Activated T-cell treated with anti-CD3 and anti-CD28 coated beads for 48 hours (primary cell): ENCODE measurements around the gene PXN.
"Not testable (repeated sequence)": the region's sequence is repeated elsewhere in the genome, so short reads cannot be mapped to it uniquely, and the experiment has no call there.

Experiments
- DNase-seq: peaks from one replicate; pipeline ENCODE4 v3.0.0-alpha.2; 2020; ENCODE audit warnings: low read depth

Gene PXN

GRCh38 chr12:120241561-120242274 is 23.8 kb downstream of the PXN start:
- DNase-seq = no peak

- no peak for DNase-seq
Measured at GRCh38 chr12:120240495-120240833, 25.1 kb downstream of the PXN start.

GRCh38 chr12:120239776-120240494 is 25.6 kb downstream of the PXN start:
- DNase-seq = no peak

- DNase-seq = no peak
Measured at GRCh38 chr12:120238839-120239445, 26.6 kb downstream of the PXN start.

- DNase-seq = no peak
Measured at GRCh38 chr12:120238217-120238616, 27.3 kb downstream of the PXN start.

- no peak for DNase-seq
Measured at GRCh38 chr12:120237360-120238171, 28.0 kb downstream of the PXN start.

- not testable (repeated sequence) for DNase-seq
Measured at GRCh38 chr12:120236809-120237208, 28.7 kb downstream of the PXN start.

GRCh38 chr12:120235369-120236323 is 29.9 kb downstream of the PXN start:
- DNase-seq = no peak

- no peak for DNase-seq
Measured at GRCh38 chr12:120234643-120235368, 30.7 kb downstream of the PXN start.

GRCh38 chr12:120231316-120232011 is 34.1 kb downstream of the PXN start:
- DNase-seq = peak; percentile 75

GRCh38 chr12:120230974-120231315 is 34.6 kb downstream of the PXN start:
- no peak for DNase-seq

- no peak for DNase-seq
Measured at GRCh38 chr12:120230326-120230973, 35.1 kb downstream of the PXN start.

GRCh38 chr12:120229487-120230325 is 35.8 kb downstream of the PXN start:
- no peak for DNase-seq

GRCh38 chr12:120229071-120229486 is 36.5 kb downstream of the PXN start:
- no peak for DNase-seq

GRCh38 chr12:120228291-120229070 is 37.0 kb downstream of the PXN start:
- peak; percentile 84 for DNase-seq

- no peak for DNase-seq
Measured at GRCh38 chr12:120228041-120228290, 37.6 kb downstream of the PXN start.

GRCh38 chr12:120227233-120228040 is 38.1 kb downstream of the PXN start:
- no peak for DNase-seq
